Erythroblast (primary cell): ENCODE results near the gene EMILIN1.

Experiments
- DNase-seq, 2 experiments: peaks; one replicate each; lab custom pipeline; 2025; lab: John Stamatoyannopoulos, UW
- GATA1 ChIP-seq: IDR thresholded peaks from 2 replicates; pipeline ENCODE4 v1.6.1; 2011; ENCODE audit warnings: low read depth, mild to moderate bottlenecking, control low read depth, low read length, moderate library complexity
- POLR2A ChIP-seq: IDR thresholded peaks from 2 replicates; pipeline ENCODE4 v1.6.1; 2011; ENCODE audit warnings: mild to moderate bottlenecking, low read length

EMILIN1 gene

DNA sequence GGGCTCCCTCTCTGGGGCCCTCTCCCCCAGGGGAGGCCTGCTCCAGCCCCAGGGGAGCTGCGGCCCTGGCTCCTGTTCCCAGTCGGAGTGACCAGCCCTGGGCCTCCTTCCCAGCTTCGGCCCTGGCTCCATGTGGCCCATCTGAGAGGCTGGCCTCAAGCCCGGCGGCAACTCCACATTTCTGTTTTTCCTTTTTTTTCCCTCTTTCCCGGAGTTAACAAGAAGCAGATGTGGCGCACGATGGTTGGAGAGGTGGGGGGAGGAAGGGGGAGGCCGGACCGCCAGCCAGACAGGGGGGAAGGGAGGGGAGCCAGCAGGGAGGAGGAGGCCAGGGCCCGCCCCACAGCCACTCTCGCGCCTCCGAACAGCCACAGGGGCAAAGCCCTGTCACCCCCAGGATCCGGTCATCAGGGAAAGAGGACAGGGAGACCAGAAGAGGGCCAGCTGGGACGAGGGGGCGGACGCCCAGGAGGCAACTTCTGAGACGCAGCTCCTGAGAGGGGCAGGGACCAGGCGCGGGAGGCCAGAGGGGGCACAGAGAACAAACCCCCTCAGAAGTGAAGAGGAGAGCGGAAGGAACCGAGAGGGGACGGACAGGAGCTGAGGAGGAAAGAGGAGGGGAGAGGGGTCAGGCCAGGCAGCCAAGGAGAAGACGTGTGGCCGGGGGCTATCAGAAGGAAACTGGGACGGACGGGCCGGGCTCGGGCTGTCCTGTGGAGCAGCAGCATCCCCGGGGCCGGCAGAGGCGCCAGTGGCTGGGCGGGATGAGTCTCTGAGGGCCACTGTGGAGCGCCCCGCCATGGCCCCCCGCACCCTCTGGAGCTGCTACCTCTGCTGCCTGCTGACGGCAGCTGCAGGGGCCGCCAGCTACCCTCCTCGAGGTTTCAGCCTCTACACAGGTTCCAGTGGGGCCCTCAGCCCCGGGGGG is at the start of gene EMILIN1:
TSS of gene EMILIN1 (plus strand) at position 349 of the 928 bp plus-strand sequence. CDS start at position 800, 451 bp downstream.
- peak; percentile 32 to 33 for DNase-seq

DNA sequence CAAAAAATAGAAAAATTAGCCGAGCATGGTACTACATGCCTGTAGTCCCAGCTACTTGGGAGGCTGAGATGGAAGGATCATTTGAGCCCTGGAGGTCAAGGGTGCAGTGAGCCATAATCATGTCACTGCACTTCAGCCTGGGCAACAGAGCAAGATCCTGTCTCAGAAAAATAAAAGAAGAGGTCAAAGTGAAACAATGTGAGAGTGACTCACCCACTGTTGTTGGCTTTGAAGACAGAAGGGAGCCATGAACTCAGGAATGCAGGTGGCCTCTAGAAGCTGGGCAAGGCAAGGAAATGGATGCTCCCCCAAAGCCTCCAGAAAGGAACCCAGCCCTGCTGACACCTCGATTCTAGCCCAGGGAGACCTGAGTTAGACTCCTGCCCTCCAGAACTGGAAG is 49.4 kb upstream of the EMILIN1 start:
- no peak for TF ChIP-seq GATA1
- TF ChIP-seq POLR2A: no peak
- no peak for DNase-seq

More for the DNA sequence above, at the start of gene EMILIN1:
- TF ChIP-seq GATA1 (no peak), POLR2A (peak; percentile 34)

DNA sequence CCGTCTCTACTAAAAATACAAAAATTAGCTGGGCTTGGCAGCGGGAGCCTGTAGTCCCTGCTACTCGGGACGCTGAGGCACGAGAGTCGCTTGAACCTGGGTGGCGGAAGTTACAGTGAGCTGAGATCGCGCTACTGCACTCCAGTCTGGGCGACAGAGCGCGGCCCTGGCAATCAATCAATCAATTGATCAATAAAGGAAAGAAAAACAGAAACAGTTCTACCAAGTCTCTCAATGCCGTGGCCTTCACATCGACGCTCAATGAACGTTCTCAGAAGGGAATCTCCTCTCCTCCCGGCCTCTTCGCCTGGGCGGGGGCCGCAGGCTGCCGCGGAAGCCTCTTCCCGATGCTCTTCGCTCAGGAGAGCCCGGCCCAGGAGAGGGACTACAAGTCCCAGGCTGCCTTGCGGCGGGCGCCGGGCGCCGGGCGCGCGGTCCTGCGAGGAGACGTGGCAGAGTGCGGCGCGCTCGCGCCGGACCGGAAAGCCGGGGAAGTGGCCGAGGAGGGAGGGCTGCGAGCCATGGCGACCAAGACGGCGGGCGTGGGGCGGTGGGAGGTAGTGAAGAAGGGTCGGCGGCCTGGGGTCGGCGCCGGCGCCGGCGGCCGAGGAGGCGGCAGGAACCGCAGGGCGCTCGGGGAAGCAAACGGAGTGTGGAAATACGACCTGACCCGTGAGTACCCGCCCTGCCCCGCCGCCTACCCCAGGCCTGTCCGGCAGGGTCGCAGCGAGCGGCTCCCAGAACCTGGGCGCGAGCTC is 45.7 kb upstream of the EMILIN1 start, which contains the start of gene TMEM214:
TSS of gene TMEM214 (plus strand) at position 471 of the 758 bp plus-strand sequence. CDS start at position 522, 51 bp downstream.
- DNase-seq: peak; percentile 85 to 89
- TF ChIP-seq POLR2A: peak; percentile 75
- TF ChIP-seq GATA1: no peak

DNA sequence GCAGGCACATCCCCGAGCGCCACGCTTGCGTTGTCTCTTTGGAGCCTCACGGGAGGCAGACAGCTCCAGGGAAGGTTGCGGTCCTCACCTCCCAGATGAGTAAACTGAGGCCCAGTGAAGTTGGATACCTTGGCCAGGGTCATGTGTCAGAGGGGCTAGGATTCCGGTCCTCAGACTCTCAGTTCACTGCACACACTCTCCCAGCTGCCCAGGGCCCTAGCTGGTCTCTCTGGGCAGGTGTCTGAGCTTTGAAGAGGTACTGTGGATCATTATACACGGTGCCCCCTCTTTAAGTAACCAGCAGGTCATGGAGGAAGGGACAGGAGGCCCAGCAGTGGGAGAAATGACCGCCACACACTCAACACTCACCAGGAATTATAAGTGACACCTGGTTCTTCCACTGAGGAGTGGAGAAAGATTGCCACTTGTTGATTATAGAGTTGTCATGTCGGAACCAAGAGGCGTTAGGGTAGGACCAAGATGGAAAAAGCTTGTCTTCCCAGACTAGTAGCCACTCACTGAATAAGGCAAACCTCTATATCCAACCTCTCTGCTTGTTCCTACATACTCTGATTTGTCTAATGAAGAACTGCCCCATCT is 45.1 kb upstream of the EMILIN1 start:
- no peak for DNase-seq
- no peak for TF ChIP-seq POLR2A
- no peak for TF ChIP-seq GATA1

DNA sequence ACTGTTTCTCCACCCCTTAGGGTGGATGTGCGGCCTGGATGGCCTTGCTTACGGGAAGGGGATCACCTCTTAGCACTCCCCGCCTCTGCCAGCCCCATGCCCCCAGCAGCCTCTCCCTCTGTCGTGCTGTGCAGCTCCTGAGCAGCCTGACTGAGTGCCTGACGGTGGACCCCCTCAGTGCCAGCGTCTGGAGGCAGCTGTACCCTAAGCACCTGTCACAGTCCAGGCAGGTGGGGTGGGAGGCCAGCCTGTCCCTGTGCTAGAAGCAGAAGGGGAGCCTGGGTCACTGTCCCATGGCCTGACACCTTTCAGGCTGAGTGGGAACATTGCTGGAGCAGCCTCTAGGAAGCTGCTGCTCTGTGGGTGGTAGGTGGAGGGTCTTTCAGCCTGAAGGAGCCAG is 40.4 kb upstream of the EMILIN1 start:
- DNase-seq: no peak
- no peak for TF ChIP-seq GATA1
- no peak for TF ChIP-seq POLR2A

DNA sequence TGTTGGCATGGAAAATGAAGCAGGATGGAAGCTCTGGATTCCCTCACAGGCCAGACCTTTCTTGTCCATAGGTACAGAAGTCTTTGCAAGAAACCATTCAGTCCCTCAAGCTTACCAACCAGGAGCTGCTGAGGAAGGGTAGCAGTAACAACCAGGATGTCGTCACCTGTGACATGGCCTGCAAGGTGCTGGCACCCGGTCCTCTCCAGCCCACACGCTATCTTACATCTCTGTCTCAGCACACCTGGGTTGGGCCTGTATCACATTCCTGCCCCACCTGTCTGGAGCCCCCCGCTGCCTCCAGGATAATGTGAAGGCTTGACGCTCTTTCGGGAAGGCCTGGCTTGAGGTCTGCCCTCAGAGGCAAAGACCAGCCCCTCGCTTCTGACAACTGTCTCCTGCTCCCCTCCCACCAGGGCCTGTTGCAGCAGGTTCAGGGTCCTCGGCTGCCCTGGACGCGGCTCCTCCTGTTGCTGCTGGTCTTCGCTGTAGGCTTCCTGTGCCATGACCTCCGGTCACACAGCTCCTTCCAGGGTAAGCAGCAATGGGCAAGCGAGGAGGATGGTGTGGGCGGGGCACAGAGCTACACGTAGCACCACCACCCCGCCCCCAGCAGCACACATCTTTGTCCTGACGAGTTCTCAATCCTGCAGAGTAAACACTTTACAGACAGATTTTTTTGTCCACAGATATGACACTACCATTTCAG is 39.6 kb upstream of the EMILIN1 start:
- DNase-seq: no peak
- no peak for TF ChIP-seq GATA1
- no peak for TF ChIP-seq POLR2A

DNA sequence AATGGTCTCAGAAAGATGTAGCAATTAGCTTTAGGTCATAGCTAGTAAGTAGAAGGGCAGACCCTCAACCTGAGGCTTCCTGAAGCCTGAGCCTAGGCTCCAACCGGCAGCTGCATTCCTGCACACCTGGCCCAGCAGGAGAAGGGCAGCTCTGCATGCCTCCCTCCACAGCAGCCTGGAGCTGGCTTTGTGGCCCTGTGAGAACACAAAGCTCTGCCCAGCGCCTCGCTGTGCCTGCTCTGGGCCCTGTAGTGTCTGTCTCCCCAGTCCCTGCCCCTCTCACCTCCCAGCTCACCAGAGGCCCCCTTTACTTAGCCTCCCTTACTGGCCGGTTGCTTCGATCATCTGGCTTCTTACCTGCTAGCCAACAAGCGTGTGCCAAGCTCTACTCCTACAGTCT is 39.0 kb upstream of the EMILIN1 start:
- no peak for DNase-seq
- TF ChIP-seq POLR2A: no peak
- no peak for TF ChIP-seq GATA1

DNA sequence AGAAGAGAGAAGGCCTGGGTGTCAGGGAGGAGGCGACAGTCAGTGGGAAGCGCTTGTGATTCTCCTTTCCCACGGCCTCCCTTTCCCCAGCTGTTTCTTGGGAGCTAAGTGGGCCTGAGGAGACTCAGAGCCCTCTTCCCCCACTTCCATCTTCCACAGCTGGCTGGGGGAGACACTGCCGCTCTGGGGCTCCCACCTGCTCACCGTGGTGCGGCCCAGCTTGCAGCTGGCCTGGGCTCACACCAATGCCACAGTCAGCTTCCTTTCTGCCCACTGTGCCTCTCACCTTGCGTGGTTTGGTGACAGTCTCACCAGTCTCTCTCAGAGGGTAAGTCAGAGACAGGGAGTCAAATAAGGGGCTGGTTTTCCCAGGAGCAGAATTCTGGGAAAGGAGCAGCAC is 38.5 kb upstream of the EMILIN1 start:
- no peak for TF ChIP-seq GATA1
- no peak for TF ChIP-seq POLR2A
- no peak for DNase-seq

DNA sequence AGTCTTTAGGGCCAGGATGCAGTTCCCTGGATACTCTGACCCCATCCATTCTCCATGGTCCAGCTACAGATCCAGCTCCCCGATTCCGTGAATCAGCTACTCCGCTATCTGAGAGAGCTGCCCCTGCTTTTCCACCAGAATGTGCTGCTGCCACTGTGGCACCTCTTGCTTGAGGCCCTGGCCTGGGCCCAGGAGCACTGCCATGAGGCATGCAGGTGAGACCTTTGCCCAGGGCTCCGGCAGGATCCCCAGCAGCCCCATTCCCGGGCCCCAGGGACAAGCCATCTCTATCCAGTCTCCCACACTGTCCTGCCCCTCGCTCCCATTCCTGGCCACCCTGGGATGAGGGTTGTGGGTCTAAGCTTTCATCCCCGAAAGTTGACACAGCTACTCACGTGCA is 38.1 kb upstream of the EMILIN1 start:
- DNase-seq: no peak
- TF ChIP-seq GATA1: no peak
- no peak for TF ChIP-seq POLR2A

DNA sequence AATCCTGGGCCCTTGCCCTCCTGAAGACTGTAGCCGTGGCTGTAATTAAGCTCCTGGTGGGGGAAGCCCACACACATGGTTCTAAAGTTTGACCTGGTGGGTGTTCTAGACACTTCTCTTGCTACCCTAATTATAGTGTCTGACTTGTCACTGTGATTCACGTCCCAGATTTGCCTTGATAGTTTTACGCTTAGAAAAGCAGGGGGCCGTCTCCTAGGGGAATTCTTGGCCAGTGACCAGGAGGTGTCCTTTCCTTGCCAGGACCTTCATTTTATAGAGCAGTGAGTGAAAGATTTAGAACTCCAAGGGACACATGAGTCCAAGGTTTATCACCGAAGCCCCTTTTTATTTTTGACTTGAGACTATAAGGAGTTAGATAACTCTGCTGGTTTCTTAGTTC is 36.7 kb upstream of the EMILIN1 start:
- TF ChIP-seq GATA1 (no peak), POLR2A (no peak)
- no peak for DNase-seq

DNA sequence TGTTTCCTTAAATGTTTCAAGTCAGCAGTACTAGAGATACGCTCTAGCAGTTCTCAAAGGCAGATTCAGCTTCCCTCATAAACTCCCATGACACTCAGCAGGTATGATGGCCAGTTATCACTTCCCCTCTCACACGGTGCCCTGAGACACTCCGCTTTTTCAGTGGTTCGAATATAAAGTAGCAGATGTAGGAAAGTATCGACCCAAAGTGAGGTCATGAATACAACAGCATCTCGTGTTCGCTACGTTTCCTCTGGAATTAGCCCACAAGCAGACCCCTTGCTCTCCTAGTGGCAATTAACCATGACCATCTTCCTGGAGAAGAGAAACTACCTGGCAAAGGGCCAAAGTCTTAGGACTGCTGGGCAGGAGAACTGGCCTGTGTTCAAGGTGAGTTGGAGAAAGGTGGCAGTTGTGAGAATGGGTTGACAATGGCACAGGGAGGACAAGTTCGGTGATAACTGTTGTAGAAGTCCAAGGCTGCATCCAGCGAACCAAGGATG is 36.2 kb upstream of the EMILIN1 start:
- TF ChIP-seq GATA1 (no peak), POLR2A (no peak)
- DNase-seq: no peak

DNA sequence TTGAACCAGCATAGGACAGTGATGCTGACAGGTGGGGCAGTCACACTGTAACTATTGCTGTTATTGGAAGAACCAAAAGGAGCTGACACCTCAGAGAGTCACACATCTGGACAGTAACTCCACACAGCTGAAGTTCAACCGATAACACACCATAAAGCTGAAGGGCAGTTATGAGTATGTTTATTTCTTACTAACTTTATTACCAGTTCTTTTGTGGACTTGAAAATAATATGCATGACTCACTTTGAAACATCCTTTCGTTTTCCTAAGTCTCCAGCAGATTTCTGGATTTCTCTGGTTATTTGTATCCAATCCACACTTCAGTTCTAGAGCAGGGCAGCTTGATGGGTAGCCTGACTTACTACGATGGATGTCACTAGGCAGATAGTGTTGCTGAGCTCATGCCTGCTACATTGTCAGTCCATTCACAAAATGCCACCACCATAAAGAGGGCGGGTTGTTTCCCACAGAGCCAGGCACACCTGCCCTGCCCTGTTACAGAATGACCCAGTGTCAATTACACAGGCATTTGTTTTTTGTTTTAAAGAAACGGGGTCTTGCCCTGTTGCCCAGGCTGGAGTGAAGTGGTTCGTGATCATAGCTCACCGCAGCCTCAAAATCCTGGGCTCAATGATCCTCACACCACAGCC is 35.3 kb upstream of the EMILIN1 start:
- TF ChIP-seq POLR2A (no peak), GATA1 (no peak)
- no peak for DNase-seq
